GM12864 (cell line): Measurements from ENCODE around the gene PHACTR1.

Source experiments
- DNase-seq: peaks from one replicate; pipeline ENCODE4 v3.0.0-alpha.2; 2011; ENCODE audit warnings: low read depth
- H3K4me3 ChIP-seq: 2 replicates; pipeline ENCODE4 v1.5.1; 2011; ENCODE audit warnings: mild to moderate bottlenecking, low read depth, low read length, control low read depth
- CTCF ChIP-seq: IDR thresholded peaks from 2 replicates; pipeline ENCODE4 v1.5.1; 2011; ENCODE audit warnings: low read depth, mild to moderate bottlenecking, moderate library complexity, low read length, control low read depth, inconsistent platforms; ENCODE audit errors: missing control alignments

PHACTR1 gene

GRCh38 chr6:13025893-13026499, 309.4 kb downstream of the PHACTR1 start:
- DNase-seq: no peak
- no peak for TF ChIP-seq CTCF

GRCh38 chr6:13026557-13026956, 310.0 kb downstream of the PHACTR1 start:
- no peak for DNase-seq
- no peak for TF ChIP-seq CTCF
- H3K4me3 ChIP-seq: no peak overlapping the region

More at GRCh38 chr6:13025893-13026499, 309.4 kb downstream of the PHACTR1 start:
- H3K4me3 ChIP-seq: no peak overlapping the region

GRCh38 chr6:13027207-13027606, 310.6 kb downstream of the PHACTR1 start:
- no peak for DNase-seq
- TF ChIP-seq CTCF: no peak
- H3K4me3 ChIP-seq: no peak overlapping the region

GRCh38 chr6:13030396-13030795, 313.8 kb downstream of the PHACTR1 start:
- DNase-seq: no peak
- H3K4me3 ChIP-seq: no peak overlapping the region
- no peak for TF ChIP-seq CTCF

GRCh38 chr6:13032566-13032965, 316.0 kb downstream of the PHACTR1 start:
- no peak overlapping the region for H3K4me3 ChIP-seq
- no peak for TF ChIP-seq CTCF
- no peak for DNase-seq

- no peak overlapping the region for H3K4me3 ChIP-seq
- no peak for DNase-seq
- no peak for TF ChIP-seq CTCF
Observed at GRCh38 chr6:13033145-13033544, 316.6 kb downstream of the PHACTR1 start.

- no peak for DNase-seq
- no peak for TF ChIP-seq CTCF
- H3K4me3 ChIP-seq: no peak overlapping the region
Observed at GRCh38 chr6:13034316-13034715, 317.7 kb downstream of the PHACTR1 start.
